GM12872 (cell line): ENCODE measurements around the gene GLIS1.

ENCODE experiments used
- TF ChIP-seq, protein P1 (sequence below): IDR thresholded peaks from 3 replicates; pipeline ENCODE4 v1.5.1; 2011; ENCODE audit warnings: low read depth, mild to moderate bottlenecking, low read length, moderate library complexity; ENCODE audit not compliant: insufficient read depth

The GLIS1 gene

DNA sequence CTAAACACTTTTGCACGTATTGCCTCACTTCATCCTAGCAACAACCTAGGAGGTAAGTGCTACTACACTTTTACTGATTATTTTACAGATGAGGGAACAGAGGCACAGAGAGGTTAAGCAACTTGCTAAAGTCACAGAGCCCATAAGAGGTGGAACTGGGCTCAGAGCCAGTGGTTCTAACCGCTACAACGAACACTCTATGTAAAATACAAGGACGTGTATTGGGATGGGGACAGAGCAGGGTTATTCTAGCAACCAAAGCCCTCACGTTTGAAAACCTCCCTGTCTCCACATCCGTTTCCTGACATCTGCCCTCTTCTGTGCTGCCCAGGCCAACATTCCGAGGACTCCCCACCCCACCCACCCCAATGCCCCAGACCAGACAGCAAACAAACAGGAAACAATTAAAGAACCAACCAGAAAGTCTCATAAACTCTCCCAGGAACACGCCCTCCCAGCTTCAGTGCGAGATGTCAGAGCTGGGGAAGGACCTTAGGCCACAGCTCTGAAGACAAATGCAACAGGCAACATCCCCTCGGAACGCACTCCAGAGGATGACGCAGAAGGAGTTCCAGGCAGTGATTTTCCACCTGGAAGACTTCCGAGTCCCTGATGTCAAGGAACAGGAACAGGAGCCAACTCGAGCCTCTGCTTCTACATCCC lies 41.1 kb downstream of the GLIS1 start:
- TF ChIP-seq, protein P1, sequence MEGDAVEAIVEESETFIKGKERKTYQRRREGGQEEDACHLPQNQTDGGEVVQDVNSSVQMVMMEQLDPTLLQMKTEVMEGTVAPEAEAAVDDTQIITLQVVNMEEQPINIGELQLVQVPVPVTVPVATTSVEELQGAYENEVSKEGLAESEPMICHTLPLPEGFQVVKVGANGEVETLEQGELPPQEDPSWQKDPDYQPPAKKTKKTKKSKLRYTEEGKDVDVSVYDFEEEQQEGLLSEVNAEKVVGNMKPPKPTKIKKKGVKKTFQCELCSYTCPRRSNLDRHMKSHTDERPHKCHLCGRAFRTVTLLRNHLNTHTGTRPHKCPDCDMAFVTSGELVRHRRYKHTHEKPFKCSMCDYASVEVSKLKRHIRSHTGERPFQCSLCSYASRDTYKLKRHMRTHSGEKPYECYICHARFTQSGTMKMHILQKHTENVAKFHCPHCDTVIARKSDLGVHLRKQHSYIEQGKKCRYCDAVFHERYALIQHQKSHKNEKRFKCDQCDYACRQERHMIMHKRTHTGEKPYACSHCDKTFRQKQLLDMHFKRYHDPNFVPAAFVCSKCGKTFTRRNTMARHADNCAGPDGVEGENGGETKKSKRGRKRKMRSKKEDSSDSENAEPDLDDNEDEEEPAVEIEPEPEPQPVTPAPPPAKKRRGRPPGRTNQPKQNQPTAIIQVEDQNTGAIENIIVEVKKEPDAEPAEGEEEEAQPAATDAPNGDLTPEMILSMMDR = no peak

DNA sequence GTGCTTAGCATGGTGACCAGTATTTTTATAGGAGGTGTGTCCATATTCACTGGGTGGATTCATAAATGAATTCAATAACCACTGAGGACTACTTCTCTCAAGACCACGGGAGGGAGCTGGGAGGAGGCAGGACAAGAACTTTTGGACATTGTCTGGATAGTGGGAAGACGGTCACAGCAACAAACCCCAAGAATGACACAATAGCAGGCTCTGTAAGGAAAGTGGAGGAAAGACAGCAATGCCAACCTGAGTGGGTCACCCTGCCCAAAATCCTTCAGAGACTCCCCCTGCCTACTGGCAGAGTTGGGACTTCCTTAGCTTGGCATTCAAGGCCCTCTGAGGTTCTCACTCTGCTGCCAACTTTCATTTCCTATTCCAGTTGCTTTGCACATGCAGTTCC lies 42.0 kb downstream of the GLIS1 start:
- TF ChIP-seq, protein P1 = no peak

DNA sequence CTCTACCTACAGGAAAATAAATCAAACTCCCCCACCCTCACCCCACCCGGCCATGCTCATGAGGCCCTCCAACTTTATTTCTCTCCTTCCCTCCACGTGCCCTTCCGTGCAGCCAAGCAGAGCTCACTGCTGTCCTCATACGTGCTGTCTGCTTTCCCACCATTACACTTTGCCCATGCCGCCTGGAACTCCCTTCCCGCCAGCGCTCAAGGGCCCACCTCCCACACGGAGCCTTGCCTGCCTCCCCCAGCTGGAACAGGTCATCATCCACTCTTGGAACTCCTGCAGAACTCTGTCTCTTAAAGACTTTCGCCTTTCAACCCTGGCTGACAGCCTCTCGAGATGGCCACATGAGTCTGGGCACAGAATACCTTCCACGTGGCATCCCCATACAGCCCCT lies 42.4 kb downstream of the GLIS1 start:
- TF ChIP-seq, protein P1 = no peak

DNA sequence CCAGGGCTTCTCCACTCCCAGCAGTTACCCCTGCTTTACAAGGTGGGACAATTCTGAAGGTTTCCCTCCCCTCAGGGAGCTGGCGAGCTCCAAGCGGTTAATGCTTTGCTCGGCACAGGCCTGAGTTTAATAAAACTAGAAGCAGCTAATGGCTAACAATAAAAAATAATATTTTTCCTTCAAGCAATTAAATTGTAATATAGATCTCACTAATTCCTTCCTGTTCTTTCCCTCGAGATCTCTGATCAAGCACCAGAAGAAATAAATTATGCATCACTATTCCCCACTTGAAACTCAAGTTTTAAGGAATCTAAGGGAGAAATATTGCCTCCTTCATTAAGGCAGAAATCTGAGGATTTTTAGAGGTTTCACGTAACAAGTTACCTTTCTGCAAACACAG lies 42.9 kb downstream of the GLIS1 start:
- TF ChIP-seq, protein P1 = no peak

GRCh38 chr1:53695116-53695515 lies 43.8 kb downstream of the GLIS1 start:
- TF ChIP-seq, protein P1 = no peak

DNA sequence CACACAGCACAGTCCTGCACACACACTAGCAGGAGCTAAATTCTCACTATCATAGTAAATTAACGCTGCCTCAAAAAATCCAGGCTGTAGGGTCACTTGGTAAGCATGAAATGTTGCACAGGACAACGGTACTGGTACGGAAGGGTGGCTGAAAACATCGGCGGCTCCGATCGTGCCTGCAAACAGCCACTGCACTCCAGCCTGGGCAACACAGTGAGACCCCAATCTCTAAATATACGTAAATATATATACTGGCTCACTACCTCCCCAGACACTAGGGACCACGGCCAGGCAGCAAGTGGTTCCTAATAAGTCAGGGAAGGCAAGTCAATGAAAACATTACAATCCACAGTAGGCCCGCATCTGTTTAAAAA lies 44.3 kb downstream of the GLIS1 start:
- TF ChIP-seq, protein P1 = no peak

GRCh38 chr1:53693773-53694717 lies 44.9 kb downstream of the GLIS1 start:
- TF ChIP-seq, protein P1 = no peak
